GM12801 (cell line): ENCODE results near the gene RGS6.

Experiments
- TF ChIP-seq, protein P1 (sequence below): IDR thresholded peaks from one replicate; pipeline ENCODE4 v1.5.1; 2011; ENCODE audit warnings: control low read depth; ENCODE audit not compliant: insufficient read length; ENCODE audit errors: extremely low read depth

Gene RGS6

DNA sequence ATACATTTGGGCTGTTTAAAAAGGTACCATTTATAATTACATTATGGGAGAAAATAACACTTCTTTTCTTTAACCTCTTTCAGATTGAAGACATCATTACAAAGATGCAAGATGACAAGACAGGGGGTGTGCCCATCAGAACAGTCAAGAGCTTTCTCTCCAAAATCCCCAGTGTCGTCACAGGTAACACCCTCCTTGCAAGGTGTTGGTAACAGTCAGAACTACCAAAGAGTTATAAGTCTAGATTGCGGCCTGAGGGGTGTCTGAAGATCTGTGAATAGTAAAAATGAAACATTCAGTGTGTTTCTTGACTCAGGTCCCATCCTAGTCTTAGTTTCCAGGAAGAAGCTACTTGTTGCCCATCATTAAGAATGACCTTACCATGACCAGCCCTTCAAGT is 419.8 kb downstream of the RGS6 start:
- TF ChIP-seq, protein P1, sequence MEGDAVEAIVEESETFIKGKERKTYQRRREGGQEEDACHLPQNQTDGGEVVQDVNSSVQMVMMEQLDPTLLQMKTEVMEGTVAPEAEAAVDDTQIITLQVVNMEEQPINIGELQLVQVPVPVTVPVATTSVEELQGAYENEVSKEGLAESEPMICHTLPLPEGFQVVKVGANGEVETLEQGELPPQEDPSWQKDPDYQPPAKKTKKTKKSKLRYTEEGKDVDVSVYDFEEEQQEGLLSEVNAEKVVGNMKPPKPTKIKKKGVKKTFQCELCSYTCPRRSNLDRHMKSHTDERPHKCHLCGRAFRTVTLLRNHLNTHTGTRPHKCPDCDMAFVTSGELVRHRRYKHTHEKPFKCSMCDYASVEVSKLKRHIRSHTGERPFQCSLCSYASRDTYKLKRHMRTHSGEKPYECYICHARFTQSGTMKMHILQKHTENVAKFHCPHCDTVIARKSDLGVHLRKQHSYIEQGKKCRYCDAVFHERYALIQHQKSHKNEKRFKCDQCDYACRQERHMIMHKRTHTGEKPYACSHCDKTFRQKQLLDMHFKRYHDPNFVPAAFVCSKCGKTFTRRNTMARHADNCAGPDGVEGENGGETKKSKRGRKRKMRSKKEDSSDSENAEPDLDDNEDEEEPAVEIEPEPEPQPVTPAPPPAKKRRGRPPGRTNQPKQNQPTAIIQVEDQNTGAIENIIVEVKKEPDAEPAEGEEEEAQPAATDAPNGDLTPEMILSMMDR, result no peak

DNA sequence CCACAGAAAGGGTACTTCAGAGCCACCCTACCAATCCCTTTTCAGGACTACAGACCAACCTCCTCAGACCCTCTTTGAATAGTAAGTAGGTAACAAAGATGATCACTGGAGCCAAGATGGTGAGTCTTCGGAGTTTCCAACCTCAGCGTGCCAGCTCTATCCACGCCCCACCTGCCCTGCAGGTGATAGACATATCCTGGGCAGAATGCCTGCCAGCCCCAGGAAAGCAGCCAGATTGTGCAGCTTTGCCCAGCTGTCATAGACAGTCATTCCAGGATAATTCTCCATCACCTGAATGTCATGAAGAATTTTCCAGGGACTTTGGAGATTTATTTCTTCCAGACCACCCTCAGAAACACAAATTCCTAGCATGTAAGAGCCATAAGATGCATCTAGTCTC is 434.4 kb downstream of the RGS6 start:
- TF ChIP-seq, protein P1, result no peak

DNA sequence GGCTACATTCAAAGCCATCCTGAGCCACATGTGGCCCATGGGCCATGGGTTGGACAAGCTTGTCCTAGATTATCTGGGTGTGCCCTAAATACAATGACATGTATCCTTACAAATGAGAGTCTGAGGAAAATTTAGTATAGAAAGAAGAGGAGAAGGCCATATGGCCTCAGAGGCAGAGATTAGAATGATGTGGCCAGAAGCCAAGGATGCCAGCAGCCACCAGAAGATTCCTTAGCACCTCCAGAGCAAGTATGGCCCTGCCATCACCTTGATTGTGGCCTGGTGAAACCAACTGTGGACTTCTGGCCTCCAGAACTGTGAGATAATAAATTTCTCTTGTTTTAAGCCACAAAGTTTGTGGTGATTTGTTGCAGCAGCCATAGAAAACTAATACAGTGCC is 436.9 kb downstream of the RGS6 start:
- TF ChIP-seq, protein P1, result no peak

DNA sequence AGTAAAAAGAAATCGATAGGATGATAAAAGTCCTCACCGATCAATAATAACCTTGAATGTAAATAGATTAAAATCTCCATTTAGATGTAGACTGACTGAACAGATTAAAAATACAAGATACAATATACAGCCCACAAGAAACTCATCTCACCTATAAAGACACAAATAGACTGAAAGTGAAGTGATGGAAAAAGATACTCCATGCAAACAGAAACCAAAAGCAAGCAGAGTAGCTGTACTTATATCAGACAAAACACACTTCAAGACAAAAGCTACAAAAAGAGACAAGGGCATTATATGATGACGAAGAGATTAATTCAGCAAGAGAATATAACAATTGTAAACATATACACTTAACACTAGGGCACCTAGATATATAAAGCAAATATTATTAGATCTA is 444.8 kb downstream of the RGS6 start:
- TF ChIP-seq, protein P1, result no peak

DNA sequence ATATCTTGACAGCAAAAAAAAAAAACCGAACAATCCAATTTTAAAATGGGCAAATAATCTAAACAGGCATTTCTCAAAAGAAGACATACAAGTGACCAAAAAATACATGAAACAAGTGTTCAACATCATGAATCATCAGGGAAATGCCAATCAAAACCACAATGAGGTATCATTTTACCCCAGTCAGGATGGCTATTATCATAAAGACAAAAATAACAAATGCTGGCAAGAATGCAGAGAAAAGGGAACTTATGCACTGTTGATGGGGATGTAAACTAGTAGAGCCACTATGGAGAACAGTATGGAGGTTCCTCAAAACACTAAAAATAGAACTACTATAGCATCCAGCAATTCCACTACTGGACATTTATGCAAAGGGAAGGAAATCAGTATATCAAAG is 448.2 kb downstream of the RGS6 start:
- TF ChIP-seq, protein P1, result no peak

DNA sequence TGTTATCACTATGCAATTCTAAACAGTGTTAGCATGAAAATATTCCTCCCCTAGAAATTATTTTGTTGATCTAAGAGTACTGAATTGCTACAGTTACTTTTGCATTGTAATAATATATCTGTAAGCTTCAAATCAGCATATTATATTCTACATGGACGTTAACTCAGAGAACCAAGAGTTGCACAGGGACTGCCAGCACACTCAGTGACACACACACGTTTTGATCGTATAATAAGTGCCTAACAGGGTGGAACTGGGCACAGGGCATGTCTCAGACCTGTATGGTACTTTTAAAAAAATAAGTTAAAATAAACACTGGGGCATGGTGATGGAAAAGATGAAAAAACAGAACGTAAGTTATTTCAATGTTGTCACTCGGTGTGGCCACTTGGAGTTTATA is 451.6 kb downstream of the RGS6 start:
- TF ChIP-seq, protein P1, result no peak

DNA sequence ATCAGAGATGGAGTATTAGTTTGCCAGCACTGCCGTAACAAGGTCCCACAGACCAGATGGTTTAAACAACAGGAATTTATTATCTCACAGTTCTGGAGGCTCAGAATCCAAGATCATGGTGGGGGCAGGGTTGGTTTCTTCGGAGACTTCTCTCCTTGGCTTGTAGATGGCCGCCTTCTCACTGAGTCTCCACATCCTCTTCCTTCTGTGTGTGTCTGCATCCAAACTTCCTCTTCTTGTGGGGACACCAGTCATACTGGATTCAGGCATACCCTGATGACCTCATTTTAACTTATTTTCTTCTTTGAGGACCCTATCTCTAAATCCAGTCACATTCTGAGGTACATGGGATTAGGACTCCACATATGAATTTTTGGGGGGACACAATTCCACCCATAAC is 455.5 kb downstream of the RGS6 start:
- TF ChIP-seq, protein P1, result no peak

DNA sequence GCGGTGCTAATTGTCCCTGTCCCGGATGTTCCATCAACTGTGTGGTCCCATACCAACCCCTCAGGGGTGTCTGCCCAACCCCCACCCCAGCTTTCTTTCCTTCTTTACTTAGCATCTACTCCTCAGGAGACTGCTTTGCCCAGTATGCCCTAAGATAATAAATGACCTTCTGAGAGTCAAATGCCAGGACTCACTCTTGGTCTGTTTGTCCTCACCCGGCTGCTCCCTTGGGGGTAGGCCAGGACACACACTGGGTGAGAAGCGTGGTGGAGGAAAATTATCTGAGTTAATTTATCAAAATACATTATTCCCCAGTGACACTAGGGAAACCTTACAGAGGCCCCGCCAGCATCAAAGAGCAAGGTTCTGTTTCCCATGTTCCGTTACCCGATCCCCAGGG is 457.0 kb downstream of the RGS6 start:
- TF ChIP-seq, protein P1, result no peak
